ENCODE data around the gene CXXC5.

The CXXC5 gene

GRCh38 chr5:139666551-139666950 lies 18.4 kb downstream of the CXXC5 start:
- no peak for DNase-seq (ENCODE audit: low spot score)

GRCh38 chr5:139667001-139667729 lies 19.0 kb downstream of the CXXC5 start:
- no peak for DNase-seq (ENCODE audit: low spot score)

DNA sequence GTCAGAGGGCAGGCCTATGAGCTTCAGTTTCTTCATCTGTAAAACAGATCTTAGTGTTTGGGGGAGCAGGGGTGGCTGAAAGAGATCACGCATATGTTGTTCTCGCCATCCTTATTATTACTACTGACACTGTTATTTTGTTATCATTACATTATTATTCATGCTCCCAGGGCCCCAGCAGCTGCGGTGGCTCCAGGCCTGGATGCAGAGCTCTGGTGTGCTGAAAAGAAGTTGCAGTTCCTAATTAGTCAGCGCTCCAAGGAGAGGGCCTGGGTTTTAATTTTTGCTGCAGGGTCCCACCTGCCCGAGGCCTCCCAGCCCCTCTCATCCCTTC lies 19.5 kb downstream of the CXXC5 start:
- DNase-seq (ENCODE audit: low spot score), result no peak

DNA sequence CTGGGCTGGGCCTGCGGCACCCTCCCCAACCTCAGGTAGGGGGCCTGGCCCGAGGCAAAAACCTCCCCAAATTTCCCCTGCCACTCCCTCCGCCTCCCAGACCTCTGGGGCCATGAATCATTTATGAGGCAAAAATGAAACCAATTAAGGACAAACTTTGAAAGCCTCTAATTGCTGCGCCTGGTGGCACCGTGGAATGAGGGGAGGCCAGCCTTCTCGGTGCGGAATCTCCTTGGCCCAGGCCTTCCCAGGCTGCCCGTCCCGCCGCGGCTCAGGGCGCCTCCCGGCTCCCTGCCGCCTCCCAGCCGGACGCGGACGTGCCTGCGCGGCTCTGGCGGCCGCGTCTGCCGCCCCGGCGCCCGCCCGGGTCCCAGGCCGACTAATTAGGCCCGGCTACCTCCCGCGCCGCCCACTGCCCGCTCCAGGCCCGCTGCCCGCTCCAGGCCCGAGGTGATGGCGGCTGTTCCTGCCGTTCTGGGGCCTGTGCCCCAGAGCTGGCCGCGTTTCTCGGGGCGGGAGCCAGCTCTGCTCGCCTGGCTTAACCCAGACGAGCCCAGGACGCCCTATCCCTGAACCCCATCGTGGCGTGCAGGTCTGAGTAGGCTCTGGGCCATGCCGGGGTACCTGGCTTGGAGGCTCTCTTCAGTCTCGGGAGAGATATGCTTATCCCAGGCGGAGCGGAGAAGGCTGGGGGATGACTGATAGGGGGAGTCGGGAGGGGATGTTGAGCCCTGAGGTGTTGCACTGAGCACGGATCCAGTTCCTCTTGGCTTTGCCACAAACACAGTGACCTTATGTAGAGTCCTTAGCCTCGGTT lies 20.1 kb downstream of the CXXC5 start:
- peak; percentile 71 for DNase-seq (ENCODE audit: low spot score)

GRCh38 chr5:139668924-139669661 lies 20.9 kb downstream of the CXXC5 start:
- DNase-seq (ENCODE audit: low spot score), result no peak

DNA sequence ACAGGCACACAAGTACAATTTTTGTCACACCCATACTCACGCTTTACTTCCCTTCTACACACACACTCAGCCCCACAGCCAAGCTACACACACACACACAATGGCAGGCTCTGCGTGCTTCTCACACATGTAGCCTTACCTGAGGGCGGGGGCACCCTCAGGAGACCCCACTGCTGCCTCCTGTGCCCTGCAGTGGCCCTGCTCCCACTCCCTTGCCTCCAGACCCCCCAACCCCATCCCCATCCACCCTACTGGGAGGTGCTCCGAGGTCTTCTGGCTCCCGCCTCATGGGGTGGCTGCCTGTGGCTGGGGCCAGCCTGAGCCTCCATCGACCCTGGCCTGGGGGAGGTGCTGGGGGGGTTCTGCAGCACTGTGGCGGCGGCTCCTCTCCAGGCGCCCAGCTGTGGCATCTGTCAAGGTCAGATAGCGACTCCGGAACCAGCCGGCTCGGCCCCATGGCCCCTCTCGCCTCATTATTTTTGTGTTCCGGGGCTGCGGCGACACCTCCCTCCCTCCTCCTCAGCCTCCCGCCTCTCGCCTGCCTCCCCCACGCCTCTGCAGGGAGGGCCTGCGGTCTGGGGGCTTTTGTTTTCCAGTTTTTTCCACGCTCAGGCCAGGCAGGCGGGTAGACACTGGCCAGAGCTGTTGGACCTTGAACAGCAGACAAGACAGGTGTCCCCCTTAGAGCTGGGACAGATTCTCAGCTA lies 21.7 kb downstream of the CXXC5 start:
- no peak for DNase-seq (ENCODE audit: low spot score)

- no peak for DNase-seq (ENCODE audit: low spot score)
These were observed 22.4 kb downstream of the CXXC5 start for GRCh38 chr5:139670369-139671095.

DNA sequence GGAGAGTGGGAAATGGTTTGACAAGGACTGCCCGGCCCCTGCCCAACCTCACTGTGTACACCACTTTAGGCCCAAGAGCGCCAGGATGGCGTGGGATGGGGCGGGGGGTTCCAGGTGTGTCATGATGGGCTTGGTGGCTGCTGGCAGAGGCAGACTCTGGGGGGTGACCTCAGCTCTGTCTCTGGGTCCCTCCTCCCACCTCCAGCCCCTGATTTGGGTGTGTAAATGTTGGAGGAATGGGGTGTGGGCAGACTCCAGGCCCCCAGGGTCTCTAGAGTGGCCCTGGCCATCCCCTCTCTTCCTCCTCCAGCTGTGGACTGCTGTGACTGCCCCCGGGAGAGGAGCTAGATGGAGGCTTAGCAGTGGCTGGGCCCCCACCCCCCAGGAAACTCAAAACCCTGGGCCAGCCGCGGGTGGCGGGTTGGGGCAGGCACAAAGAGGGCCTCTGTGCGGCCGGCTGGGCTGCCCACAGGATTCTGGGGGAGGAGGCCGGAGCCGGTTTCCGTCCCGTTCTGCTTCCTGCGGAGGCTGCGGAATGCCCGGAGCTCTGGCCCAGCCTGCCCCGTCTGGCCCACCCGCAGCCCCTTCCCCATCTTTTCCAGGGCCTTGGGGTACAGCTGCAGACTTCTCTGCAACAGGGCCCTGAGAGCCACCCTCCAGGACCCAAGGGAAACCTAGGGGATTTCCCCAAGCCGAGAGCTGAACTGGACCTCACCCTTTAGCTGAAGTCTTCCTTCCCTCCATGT lies 23.1 kb downstream of the CXXC5 start:
- DNase-seq (ENCODE audit: low spot score), result peak; percentile 69

GRCh38 chr5:139675213-139675612 lies 27.1 kb downstream of the CXXC5 start:
- DNase-seq (ENCODE audit: low spot score), result no peak

DNA sequence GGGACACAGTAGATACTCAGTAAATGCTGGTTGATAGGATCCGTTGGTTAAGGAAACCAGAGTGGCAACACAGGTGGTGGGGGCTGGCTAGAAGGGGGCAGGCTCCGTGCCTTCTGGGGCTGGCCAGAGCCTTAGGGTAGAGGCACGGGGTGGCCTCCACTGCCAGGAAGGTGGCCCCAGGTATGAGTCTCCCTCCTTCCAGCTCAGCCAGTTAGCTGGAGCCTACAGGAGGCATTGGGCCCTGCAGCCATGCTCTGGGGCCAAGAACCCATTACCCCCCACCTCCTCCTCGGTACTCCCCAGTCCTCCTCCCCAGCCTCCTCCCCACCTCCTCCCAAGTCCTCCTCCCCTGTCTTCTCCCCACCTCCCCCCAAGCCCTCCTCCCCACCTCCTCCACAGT lies 27.7 kb downstream of the CXXC5 start:
- no peak for DNase-seq (ENCODE audit: low spot score)

- DNase-seq (ENCODE audit: low spot score), result no peak
These were observed 28.3 kb downstream of the CXXC5 start for GRCh38 chr5:139676406-139676805.

DNA sequence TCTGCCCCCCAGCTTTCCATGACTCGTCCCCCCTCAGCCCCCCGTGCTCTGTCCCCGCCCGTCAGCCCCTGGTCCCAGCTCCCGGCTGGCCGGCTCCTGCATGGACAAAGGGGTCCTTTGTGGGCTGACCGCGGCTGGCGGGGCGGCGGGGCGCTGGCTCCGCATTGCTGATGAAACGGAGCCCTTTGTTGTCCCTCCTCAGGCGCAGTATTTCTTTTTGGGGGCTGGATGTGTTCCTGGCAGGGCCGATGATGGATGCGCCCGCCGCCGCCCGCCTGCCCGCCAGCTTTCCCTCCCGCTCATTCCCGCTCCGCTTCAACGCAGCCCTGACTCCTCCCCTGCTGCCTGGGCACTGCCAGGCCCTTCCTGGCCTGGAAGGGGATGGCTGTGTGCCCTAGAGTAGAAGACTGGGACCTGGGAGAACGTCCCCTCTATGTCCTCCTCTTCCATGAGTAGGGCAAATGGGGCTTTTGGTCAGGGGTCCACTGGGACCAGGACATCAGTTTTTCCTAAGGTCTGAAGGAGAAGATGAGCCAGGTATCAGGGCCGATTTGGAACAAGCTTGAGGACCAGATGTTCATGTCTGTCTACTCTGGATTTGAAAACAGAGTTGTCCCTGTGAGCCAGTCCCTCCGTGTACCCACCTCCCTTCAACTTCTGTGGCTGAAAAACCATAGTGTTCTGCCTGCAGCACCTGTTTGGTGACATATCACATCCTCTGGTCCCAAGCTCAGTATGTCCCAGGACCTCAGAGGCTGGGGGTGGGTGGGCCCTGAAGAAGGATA lies 29.0 kb downstream of the CXXC5 start:
- peak; percentile 71 for DNase-seq (ENCODE audit: low spot score)

GRCh38 chr5:139677736-139678613 lies 29.8 kb downstream of the CXXC5 start:
- DNase-seq (ENCODE audit: low spot score), result peak; percentile 73

DNA sequence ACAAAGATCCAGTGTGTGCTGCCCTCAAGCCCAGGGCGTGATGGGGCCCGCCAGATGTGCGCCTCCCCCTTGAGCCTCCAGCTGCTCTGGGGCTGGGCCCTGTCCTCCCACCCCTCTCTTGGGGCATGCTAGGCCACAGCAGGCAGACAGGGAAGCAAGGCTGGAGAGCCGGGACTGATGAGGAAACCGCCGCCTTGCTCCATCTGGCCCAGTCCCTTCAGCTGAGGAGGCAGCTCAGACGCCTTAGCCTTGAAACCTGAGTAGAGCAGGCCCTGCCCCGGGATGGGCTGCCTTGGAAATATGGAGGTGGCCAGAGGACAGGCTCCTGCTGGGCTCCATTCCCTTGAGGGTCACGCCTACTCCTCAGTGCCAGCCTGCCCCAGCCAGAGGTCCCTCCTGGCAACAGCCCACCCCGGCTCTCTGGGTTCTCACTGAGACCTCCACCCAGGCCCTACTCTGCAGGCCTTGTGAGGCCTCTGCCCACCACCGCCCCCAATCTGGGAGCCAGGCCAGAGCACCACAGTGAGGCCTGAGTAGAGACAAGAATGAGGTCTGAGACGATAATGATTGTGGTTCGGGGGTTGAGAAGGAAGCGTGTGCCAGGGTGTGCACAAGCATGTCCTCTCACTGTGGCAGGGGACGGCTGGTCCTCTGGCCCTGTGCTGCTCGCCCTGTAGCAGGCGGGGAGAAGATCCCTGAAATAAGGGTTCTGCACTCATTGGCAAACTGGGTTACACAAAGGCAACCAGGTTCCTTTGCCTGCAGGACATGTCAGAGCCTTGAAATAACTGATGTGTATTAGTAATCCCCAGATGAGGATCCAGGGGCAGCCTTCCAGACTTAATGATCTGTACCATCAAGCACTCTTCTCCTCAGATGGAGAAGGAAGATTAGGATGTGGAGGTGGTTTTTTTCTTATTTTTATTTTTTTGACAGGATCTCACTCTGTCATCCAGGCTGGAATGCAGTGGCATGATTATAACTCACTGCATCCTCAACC lies 30.9 kb downstream of the CXXC5 start:
- no peak for DNase-seq (ENCODE audit: low spot score)

- no peak for DNase-seq (ENCODE audit: low spot score)
These were observed 32.4 kb downstream of the CXXC5 start for GRCh38 chr5:139680368-139681111.

DNA sequence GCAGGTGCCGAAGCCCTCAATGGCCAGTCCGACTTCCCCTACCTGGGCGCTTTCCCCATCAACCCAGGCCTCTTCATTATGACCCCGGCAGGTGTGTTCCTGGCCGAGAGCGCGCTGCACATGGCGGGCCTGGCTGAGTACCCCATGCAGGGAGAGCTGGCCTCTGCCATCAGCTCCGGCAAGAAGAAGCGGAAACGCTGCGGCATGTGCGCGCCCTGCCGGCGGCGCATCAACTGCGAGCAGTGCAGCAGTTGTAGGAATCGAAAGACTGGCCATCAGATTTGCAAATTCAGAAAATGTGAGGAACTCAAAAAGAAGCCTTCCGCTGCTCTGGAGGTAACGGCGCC lies 32.9 kb downstream of the CXXC5 start:
- no peak for DNase-seq (ENCODE audit: low spot score)

DNA sequence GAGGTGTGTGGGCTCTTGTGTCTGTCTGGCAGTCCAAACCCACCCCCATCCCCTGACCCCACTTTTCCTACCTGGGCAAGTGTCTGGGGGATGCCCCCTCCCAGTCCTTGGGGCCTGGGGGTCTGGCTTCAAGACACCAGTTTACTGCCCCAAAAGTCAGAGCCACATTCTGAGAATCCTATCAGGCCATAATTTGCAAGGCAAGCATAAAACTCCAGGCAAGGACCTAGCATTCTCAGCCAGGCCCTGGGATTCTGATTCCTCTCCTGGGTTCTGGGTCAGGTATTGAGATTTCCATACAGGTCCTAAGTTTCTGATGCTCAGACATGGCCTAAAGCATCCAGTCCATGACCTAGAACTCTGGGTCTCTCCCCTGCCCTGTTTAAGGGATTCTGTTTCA lies 33.3 kb downstream of the CXXC5 start:
- DNase-seq (ENCODE audit: low spot score), result no peak

Measured in ecto neural progenitor cell (in vitro differentiated cells).